ENCODE data around the gene NOP53. TPM values are rescaled to one million over a fixed set of nuclear protein-coding genes. Genes with fewer than 3 reads are reported as not detected.

Gene NOP53
- total and polyA plus RNA-seq, 2 donors (not counting 3 experiments of a cell fraction or from before 2014, with no cell fraction given) = 119 to 150 TPM

DNA sequence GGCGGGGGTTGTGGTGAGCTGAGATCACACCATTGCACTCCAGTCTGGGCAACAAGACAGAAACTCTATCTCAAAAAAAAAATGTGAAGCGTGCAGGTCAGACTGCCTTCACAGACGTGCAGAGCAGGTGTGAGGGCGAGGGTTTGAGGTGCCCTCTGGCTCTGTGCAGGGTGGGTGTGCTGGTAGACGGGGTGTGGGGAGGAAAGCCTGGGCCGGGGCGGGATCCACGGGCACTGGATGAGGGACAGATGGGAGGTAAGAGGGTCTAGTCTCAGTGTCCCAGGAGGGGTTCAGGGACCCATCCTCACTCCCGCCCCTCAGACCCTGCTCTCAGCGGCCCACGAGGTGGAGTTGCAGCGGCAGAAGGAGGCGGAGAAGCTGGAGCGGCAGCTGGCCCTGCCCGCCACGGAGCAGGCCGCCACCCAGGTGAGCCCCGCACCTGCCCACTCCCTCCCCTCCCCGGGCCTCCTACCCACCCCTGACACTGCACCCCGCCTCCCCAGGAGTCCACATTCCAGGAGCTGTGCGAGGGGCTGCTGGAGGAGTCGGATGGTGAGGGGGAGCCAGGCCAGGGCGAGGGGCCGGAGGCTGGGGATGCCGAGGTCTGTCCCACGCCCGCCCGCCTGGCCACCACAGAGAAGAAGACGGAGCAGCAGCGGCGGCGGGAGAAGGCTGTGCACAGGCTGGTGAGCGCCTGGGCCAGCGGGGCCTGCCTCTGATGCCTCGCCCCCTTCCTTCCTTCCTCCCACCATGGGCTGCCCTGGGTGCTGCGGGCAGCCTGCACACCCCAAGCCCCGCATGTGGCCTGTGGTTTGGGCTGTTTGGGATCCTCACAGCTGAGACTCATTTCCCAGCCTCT lies 9.1 kb downstream of the NOP53 start:
- peaks cover 21 to 71% of the 10 kb centered on the region in 2 experiments for H3K36me3 ChIP-seq (ENCODE audit: control insufficient read depth in 2 of 2, extremely low read depth in 1 of 2, insufficient read depth in 2 of 2, low read length in 2 of 2)
- H3K4me3 ChIP-seq (replicated peaks in 1 of 3; ENCODE audit: insufficient read depth in 1 of 3, low read depth in 1 of 3, low read length in 3 of 3) = no peak overlapping the region
- no peaks in the 10 kb centered on the region for H3K9me1 ChIP-seq (replicated peaks; ENCODE audit: control insufficient read depth, extremely low read depth, insufficient read depth, low read length)
- DNase-seq (ENCODE audit: low read depth, low spot score) (no peak), FAIRE-seq (no peak)
- H3K9me3 ChIP-seq (replicated peaks; ENCODE audit: control insufficient read depth, insufficient read depth, low read length) = no peaks in the 10 kb centered on the region
- no peak for TF ChIP-seq MYC (IDR thresholded peaks at IDR 0.05; ENCODE audit: low read depth, low read length)
- TF ChIP-seq JUN (IDR thresholded peaks at IDR 0.05; ENCODE audit: borderline replicate concordance, insufficient read depth, insufficient read length, low read depth) = no peak
- no peak for TF ChIP-seq GATA2 (IDR thresholded peaks at IDR 0.05; ENCODE audit: insufficient read depth, insufficient read length, low read depth, low read length)
- TF ChIP-seq, protein P1, sequence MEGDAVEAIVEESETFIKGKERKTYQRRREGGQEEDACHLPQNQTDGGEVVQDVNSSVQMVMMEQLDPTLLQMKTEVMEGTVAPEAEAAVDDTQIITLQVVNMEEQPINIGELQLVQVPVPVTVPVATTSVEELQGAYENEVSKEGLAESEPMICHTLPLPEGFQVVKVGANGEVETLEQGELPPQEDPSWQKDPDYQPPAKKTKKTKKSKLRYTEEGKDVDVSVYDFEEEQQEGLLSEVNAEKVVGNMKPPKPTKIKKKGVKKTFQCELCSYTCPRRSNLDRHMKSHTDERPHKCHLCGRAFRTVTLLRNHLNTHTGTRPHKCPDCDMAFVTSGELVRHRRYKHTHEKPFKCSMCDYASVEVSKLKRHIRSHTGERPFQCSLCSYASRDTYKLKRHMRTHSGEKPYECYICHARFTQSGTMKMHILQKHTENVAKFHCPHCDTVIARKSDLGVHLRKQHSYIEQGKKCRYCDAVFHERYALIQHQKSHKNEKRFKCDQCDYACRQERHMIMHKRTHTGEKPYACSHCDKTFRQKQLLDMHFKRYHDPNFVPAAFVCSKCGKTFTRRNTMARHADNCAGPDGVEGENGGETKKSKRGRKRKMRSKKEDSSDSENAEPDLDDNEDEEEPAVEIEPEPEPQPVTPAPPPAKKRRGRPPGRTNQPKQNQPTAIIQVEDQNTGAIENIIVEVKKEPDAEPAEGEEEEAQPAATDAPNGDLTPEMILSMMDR (IDR thresholded peaks at IDR 0.05; ENCODE audit: extremely low read depth in 1 of 2, insufficient read depth in 1 of 2, low read depth in 1 of 2, low read length in 2 of 2) = no peak
- TF ChIP-seq, protein P2, sequence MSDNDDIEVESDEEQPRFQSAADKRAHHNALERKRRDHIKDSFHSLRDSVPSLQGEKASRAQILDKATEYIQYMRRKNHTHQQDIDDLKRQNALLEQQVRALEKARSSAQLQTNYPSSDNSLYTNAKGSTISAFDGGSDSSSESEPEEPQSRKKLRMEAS (IDR thresholded peaks at IDR 0.05; ENCODE audit: insufficient read depth, insufficient read length) = no peak
- no peak for TF ChIP-seq FOS (IDR thresholded peaks at IDR 0.05; ENCODE audit: borderline replicate concordance, insufficient read depth, low read length)
- TF ChIP-seq POLR2A (IDR thresholded peaks at IDR 0.05; ENCODE audit: low read depth, low read length) = no peak
- TF ChIP-seq POLR2AphosphoS5 (IDR thresholded peaks at IDR 0.05; ENCODE audit: insufficient read depth, low read depth, low read length) = no peak
- no peak for TF ChIP-seq EZH2 (IDR thresholded peaks at IDR 0.05; ENCODE audit: borderline replicate concordance, low read depth, low read length, severe bottlenecking)
- intact Hi-C loops (cut with micrococcal nuclease) (no loop called here), dilution Hi-C loops (cut with MboI; ENCODE audit: extremely low pct_ligation_motif_present, low sequenced_read_pairs) (no loop called here)
- H3K27ac ChIP-seq (ENCODE audit: insufficient read depth, low read depth, low read length) = no peak overlapping the region
- no peak overlapping the region for H2AFZ ChIP-seq (ENCODE audit: low read depth, low read length)
- no TSS peak for BruUV-seq (replicated peaks)
- H3K79me2 ChIP-seq (ENCODE audit: control insufficient read depth, insufficient read depth, low read length) = peaks cover 5% of the 10 kb centered on the region
- no peak overlapping the region for H3K4me2 ChIP-seq (ENCODE audit: insufficient read depth, low read length)
- ChIA-PET CTCF (interaction anchor here (0.6 kb wide), 1 partner anchor 592 kb away, joined by 4 read pairs; no protein-coding TSS in a partner anchor), POLR2A (no interaction called here)
- H3K9ac ChIP-seq (replicated peaks; ENCODE audit: extremely low read depth, insufficient read depth, low read length) = no peak overlapping the region
- no peaks in the 10 kb centered on the region for H3K27me3 ChIP-seq (ENCODE audit: control insufficient read depth in 2 of 2, insufficient read depth in 2 of 2, low read length in 2 of 2)
- H3K4me1 ChIP-seq (ENCODE audit: control insufficient read depth, extremely low read depth, insufficient read depth, low read length) = no peaks in the 10 kb centered on the region
- no peaks in the 10 kb centered on the region for H4K20me1 ChIP-seq (replicated peaks; ENCODE audit: control insufficient read depth, extremely low read depth, insufficient read depth, low read length)

Data from endothelial cell of umbilical vein (primary cell).